ENCODE measurements around the gene EFR3B.
"Not testable (repeated sequence)": the region's sequence is repeated elsewhere in the genome, so short reads cannot be mapped to it uniquely, and the experiment has no call there.

Gene EFR3B

GRCh38 chr2:25076749-25077148 is 34.9 kb downstream of the EFR3B start:
- no peak for DNase-seq

GRCh38 chr2:25077789-25078169 is 35.9 kb downstream of the EFR3B start:
- no peak for DNase-seq

GRCh38 chr2:25078170-25079049 is 36.5 kb downstream of the EFR3B start:
- DNase-seq = peak; percentile 64

DNA sequence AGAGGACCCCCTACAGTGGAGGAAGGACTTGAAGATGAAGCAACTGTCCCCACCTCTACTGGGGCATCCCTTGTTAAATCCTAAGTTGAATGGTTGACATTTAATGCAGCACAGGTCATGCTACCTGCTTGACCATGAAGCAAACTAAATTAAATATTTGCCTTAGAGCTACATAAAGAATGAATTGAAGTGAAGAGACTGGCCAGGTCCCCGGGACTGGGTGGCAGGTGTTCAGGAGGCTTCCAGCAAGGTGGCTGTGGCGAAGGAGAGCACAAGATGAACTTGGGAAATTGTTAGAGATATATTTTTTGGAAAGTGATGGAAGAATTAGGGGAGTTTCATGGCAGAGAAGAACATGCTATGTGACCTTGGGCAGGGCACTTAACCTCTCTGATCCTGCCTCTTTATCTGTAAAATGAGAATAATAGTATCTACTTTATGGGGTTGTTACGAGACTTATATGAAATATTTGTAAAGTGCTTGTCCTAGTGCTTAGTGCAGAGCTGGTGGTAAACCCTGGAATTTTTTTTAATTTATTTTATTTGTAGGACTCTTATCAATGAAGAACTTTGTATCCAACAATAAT is 37.3 kb downstream of the EFR3B start:
- no peak for DNase-seq

DNA sequence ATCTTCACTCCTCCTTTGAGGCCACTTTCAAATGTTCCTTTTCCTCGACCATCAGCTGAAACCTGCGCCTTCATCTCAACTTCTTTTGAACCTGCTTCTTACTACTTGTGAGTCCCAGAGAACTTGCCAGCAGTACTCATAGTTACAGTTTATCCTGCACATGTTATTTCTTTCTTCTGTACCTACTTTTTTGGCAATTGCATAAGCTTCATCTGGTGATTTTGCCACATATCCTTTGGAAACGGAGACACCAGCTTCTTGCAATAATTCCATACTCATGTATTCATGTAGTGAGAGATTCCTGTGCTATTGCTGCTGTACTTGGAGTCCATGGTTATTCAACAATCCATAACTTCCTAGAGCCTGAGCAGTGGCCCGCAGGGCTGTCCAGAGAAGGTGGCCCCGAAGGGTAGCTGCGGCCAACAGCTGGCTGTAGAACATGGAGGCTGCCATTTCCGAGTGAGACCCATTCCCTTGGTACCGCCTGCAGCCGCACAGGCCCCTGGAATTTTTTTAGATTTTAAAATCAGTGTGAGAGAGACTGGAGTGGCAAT is 39.4 kb downstream of the EFR3B start:
- DNase-seq = no peak

DNA sequence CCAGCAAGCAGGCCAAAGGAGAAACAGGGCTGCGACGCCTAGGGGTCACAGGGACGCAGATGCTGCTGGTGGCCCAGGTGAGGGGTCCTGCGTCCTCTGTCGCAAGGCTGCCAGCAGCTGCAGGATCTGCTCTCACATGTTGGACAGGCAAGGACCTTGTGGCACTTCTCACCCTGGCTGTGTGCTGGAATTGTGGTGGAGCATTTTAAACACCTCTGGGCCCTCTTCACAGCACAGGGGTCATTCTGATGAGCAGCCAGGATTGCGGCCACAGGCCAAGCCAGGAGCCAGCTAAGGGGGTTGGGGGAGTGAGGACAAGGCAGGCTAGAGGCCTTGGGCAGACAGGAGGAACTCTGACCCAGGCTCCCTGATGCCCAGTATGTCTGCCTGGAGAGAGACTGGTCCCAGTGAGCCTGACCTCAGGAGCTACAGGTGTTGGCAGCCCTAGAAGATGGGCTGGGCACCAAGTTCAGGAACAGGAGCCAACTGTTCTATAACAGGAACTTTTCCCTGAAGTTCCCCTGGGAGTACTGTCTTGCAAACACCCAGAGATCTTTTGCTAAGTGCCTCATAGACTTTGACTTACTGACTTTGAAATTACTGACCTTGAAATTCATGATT is 40.2 kb downstream of the EFR3B start:
- no peak for DNase-seq

DNA sequence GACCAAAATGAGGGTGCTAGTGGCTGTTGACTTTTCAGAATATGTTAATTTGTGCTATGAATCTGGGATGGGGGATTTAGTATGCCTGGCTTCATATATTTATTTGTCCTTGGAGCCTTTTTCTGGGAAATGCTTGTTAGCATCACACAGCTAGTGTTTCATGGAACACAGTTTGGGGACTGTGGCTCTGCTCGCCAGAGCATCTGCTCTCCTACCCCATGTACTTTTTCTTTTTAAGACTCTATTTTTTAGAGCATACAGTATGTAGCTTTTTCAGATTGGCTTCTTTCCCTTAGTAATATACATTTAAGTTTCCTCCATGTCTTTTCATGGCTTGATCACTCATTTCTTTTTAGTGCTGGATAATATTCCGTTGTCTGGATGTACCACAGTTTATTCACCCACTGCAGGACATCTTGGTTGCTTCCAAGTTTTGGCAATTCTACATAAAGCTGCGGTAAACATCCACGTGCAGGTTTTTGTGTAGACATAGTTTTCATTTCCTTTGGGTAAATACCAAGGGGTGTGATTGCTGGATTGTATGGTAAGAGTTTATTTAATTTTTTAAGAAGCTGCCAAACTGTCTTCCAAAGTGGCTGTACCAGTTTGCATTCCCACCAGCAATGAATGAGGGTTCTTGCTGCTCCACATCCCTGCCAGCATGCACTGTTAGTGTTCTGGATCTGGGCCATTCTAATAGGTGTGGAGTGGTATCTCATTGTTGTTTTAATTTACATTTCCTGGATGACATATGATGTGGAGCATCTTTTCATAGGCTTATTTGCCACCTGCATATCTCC is 44.1 kb downstream of the EFR3B start:
- no peak for DNase-seq

DNA sequence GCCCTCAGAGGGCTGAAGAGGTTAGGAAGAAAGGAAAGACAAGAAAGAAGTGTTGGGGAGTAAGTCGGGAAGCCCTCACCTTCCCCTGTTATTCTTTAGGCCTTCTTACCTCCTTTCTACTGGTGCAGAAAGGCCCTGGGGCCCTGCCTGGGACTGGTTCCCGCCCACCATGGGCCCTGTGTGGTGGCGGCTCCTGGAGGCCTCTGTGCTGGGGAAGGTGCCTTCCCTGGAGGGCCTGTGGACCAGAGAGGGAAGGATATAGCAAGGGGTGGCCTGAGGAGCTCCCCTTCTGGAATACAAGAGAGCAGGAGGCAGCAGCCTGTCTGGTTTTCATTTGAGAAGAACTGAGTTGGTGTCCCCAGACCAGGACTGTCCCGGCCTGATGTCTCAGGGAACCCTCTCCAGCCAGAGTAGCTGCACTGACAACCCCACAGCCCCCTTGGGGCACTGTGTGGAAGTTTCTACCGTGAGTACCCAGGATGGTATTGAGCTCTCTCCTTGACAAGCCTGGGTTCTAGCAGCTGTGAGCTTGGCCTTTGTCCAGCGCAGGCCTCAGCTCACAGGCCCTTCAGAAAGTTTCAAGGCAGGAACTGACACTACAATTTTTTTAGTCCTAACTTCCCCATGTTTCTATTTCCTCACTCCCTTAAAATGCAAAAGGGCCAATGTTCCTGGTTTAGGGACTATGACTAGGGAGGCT is 47.1 kb downstream of the EFR3B start:
- no peak for DNase-seq

DNA sequence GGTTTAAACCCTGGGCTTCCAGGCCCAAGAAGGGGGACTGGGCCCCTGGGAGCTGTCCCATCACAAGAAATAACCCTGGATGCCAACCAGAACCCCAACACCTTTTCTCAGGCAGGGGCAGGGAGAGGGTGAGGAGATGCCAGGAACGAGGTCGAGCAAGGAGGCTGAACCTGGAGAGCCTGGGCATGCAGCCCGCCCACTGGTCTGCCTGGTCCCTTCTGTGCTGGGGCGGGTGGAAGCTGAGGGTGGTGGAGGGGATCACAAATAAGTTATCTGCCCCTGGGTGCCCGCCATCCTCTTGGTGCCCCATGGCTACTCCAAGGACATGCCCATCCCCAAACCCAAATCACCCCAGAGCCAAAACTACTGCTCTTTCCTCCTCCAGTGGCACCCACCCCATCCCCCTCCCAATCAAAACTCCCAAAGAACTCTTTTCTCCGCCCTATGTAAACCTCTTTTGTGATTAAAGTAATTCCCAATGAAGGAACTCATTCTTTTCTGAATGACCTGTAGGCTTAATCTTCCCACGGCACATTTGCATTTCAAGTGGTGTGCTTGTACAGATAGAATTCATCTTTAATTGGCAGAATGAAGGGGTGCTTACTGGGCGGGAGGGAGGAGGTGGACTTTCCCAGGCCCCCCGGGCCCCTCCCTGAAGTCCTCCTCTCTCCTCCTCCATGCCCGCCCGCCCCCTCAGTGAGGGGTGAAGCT is 47.9 kb downstream of the EFR3B start:
- no peak for DNase-seq

- no peak for DNase-seq
Measured at GRCh38 chr2:25090801-25091200, 48.9 kb downstream of the EFR3B start.

DNA sequence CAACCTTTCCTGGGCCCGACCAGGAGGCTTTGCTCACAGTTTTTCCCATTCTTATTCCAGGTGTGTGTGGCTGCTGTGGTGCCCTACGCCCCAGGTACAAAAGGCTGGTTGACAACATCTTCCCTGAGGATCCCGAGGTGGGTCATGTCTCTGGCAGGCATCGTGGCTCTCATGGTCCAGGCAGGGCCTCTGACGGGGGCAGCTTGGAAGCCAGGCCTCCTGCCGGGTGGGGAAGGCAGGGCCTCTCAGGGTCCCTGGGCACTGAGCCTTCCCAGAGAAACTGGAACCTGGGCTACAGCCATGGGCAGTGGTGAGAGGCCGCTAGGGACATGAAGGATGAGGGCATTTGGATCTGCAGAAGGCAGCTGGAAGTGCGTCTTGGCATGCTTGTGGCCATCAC is 49.4 kb downstream of the EFR3B start:
- no peak for DNase-seq

DNA sequence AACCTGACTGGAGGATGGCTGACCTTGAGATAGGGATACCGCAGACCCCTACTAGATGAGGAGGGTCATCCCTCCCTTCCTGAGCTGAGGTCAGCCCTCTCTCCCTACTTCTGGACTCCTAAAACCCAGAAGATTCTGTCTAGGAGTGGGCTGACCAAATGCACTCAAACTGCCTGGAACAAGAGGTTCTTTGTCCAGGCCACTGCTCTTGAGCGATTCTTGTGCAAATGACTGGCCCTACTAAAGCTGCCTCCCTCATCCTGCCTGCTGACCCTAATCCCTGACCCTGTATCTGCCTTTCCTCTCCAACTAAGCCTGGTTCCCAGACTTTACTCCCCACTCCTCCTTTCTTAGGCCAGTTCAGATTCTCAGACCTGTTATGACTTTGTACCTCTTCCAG is 56.2 kb downstream of the EFR3B start:
- DNase-seq = no peak

DNA sequence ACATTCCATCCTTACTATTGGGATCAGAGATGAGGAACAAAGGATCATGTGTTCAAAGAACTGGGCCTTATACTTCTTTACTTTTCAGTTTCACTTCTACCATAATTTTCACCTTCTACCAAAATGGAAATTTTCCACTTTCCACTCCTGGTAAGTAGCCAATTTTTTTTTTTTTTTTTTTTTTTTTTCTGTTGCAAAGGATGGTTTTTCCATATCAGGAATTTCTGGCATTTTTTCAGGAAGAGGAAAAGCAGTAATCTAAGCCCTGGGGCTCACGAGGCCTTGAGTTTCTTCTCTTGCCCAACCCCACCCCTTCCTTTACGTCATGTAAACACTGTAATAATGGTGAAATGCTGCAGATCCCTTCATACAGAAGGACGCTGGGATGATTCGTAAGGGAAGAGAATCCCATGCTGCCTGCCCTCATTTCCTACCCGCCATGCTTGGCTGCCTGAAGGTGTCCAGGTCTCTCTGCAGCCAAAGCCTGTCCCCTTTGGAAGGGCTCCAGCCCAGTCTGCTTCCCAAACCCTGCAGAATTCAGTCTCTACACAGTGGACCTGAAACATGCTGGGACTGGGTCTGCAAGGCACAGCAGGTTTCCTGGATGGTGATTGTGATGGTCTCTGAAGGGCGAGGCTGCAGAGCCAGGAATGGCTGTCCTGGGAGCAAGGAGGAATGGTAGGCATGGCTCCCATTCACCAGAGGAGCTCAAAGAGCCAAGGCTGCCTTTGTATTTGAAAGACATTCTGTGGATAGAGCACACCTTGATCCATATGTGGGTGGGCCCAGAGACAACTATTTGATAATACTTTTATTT is 57.0 kb downstream of the EFR3B start:
- DNase-seq = no peak

DNA sequence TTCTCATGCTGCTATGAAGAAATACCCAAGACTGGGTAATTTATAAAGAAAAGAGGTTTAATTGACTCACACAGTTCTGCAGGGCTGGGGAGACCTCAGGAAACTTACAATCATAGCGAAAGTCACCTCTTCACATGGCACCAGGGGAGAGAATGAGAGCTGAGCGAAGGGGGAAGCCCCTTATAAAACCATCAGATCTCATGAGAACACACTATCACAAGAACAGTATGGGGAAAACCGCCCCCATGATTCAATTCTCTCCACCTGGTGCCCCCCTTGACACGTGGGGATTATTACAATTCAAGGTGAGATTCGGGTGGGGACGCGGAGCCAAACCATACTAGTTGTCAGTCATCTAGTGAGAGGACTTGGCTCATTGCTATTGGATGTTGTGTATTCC is 60.5 kb downstream of the EFR3B start:
- not testable (repeated sequence) for DNase-seq

DNA sequence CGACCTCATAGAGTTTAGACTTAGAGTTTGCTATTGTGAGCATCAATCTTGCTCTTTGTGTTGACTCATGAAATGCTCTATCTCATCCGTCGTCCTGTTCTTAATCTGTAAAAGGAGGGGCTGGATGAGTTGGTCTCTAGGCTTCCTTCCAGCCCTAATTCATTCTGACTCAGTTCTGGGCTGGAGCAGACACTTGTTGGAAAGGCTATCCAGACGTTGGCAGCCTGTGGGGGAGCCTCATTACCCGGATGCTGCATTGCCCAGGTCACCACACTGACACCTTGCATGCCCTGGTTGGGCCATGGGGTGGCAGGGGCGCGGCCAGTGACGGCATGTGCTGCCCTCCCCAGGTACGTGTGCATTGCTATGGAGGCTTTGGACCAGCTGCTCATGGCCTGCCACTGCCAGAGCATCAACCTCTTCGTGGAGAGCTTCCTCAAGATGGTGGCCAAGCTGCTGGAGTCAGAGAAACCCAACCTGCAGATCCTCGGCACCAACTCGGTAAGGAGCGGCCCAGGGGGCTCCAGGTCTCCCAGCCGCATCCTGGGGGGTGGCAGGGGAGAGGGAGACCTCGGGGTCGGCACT is 61.5 kb downstream of the EFR3B start:
- no peak for DNase-seq

GRCh38 chr2:25104736-25105135 is 62.9 kb downstream of the EFR3B start:
- no peak for DNase-seq

GRCh38 chr2:25105336-25106085 is 63.6 kb downstream of the EFR3B start:
- no peak for DNase-seq

DNA sequence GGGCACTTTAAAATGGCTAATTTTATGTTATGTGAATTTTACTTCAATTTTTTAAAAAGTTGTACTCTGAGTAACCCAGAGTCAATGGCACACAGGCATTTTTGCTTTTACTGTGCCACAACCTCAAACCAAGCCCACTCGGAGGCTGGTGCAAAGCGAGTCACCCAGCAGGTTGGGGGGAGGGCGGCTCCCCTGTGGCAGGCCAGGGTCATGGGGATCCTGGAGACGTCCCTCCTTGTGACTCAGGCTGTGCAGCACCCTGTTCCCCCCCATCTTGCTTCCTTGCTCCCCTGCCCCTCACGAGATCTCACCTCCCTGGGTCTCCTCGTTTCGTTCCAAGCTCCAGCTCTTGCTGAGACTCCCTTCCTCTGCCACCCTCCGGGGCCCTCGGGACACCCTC is 67.9 kb downstream of the EFR3B start:
- no peak for DNase-seq

DNA sequence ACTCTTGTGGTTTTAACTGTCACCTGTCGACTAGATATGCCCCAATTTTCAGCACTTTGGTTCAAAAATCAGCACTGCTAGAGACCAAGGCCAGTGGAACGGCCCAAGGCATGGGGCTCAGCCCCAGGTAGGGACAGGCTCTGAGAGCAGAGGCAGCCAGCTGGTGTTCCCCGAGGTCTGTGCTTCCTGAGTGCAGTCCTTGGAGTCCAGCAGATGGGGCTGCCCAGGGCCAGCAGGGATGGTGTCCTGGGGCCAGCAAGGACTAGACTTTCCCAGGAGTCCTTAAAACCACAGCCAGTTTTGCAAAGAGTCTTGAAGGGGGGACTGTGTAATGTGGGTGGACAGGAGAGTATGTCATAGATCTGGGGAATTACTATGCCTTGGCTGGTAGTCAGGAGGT is 70.2 kb downstream of the EFR3B start:
- no peak for DNase-seq

All from NCI-H187 treated with DMSO at 0.1 percent for 48 hours (cell line).